ENCODE measurements around the gene SRSF3.
A peak's percentile ranks its signal among the peaks of the same experiment; 100 is the strongest.

The SRSF3 gene

DNA sequence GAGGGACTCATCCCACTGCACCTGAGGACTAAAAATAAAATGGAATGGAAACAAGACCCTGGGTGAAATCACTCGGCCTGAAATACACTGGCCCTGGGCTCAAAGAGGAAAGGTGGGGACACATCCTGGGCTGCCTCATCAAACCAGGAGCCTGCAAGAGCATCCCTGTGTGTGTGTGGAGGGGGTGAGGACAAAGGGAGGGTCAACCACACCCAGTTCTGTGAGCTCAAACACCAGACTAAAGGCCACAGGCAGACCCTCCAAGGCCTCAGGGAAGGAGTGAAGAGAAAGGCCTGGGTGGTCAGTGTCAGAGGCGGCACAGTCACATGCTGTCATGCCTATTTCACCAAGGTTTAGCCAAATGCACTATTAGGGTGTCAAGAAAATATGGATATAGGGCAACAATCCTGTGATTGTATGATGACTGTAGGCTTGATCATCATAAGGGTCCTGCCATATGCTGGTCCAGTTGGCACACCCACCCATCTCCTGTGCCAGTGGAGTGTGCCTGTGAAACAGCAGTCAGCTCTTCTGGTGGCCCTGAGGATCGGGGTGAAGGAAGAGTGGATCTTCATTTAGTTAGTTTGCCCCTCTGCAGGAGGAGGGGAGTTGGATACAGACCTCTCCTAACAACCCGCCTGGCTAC, 28.9 kb downstream of the SRSF3 start:
- DNase-seq (ENCODE audit: low read depth in 3 of 3), result no peak

DNA sequence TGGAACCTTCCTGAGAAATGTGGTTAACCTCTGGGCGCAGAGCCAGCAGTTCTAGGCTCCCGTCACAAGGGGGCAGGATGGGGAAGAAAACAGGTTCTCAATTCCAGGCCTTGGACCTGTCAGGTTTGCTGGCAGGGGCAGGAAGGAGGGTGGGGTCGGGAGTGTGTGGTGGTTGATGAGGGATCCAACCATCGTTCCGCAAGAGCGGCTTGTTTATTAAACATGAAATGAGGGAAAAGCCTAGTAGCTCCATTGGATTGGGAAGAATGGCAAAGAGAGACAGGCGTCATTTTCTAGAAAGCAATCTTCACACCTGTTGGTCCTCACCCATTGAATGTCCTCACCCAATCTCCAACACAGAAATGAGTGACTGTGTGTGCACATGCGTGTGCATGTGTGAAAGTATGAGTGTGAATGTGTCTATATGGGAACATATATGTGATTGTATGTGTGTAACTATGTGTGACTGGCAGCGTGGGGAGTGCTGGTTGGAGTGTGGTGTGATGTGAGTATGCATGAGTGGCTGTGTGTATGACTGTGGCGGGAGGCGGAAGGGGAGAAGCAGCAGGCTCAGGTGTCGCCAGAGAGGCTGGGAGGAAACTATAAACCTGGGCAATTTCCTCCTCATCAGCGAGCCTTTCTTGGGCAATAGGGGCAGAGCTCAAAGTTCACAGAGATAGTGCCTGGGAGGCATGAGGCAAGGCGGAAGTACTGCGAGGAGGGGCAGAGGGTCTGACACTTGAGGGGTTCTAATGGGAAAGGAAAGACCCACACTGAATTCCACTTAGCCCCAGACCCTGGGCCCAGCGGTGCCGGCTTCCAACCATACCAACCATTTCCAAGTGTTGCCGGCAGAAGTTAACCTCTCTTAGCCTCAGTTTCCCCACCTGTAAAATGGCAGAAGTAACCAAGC, 29.6 kb downstream of the SRSF3 start:
- DNase-seq (ENCODE audit: low read depth in 3 of 3), result peak; percentile 60 to 76 (median 62)

DNA sequence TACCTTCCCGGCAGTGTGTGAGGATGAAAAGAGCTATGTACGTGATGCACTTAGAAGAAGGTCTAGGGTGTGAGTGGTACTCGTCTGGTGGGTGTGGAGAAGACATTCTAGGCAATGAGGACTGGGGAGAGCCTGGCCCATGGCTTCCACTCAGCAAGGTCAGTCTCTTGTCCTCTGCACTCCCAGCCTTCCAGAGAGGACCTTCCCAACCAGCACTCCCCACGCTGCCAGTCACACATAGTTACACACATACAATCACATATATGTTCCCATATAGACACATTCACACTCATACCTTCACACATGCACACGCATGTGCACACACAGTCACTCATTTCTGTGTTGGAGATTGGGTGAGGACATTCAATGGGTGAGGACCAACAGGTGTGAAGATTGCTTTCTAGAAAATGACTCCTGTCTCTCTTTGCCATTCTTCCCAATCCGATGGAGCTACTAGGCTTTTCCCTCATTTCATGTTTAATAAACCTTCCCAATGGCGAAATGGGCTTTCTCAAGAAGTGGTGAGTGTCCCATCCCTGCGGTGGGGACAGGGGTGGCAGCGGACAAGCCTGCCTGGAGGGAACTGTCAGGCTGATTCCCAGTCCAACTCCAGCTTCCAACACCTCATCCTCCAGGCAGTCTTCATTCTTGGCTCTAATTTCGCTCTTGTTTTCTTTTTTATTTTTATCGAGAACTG, 30.4 kb downstream of the SRSF3 start:
- no peak for DNase-seq (ENCODE audit: low read depth in 3 of 3)

DNA sequence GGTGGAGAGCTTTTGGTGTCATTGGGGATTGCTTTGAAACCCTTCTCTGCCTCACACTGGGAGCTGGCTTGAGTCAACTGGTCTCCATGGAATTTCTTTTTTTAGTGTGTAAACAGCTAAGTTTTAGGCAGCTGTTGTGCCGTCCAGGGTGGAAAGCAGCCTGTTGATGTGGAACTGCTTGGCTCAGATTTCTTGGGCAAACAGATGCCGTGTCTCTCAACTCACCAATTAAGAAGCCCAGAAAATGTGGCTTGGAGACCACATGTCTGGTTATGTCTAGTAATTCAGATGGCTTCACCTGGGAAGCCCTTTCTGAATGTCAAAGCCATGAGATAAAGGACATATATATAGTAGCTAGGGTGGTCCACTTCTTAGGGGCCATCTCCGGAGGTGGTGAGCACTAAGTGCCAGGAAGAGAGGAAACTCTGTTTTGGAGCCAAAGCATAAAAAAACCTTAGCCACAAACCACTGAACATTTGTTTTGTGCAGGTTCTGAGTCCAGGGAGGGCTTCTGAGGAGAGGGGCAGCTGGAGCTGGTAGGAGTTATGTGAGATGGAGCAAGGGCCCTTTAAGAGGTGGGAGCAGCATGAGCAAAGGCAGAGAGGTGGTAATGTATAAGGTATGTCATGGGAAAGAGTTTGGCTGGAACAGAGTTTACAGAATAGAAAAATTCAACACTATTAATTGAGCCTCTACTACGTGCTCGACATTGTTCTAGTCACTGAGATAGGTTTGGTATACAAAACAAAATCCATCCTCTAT, 31.2 kb downstream of the SRSF3 start:
- no peak for DNase-seq (ENCODE audit: low read depth in 3 of 3)

DNA sequence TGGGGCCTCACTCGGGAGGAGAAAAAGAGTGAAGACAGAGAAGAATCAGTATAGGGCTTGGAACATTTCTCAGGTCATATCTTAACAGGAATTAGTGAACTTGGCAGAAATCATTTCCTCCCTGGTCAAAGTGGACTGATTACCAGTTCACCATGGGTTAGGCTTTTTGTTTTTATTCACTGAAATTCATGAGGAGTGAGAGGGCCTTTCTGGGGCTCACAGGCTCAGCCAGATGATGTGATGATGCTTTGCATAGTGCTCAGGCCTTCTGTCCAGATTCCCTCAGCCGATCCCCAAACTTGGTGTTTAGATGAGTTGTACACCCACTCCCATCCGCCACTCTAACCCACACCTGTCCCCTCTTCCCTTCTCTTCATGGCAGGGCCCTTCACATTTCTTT, 32.5 kb downstream of the SRSF3 start:
- DNase-seq (ENCODE audit: low read depth in 3 of 3), result no peak

DNA sequence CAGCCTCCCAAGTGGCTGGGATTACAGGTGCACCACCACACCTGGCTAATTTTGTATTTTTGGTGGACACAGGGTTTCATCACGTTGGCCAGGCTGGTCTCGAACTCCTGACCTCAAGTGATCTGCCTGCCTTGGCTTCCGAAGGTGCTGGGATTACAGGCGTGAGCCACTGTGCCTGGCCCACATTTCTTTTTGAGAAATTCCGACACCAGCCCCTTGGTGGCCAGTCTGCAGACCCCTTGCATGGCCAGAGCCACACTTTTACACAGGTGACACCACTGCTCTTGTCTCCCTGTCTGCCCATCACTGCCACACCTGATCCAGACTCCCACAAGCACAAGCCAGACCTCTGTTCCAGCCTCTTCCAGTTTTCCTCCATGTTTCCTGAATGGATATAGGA, 33.0 kb downstream of the SRSF3 start:
- DNase-seq (ENCODE audit: low read depth in 3 of 3), result no peak

DNA sequence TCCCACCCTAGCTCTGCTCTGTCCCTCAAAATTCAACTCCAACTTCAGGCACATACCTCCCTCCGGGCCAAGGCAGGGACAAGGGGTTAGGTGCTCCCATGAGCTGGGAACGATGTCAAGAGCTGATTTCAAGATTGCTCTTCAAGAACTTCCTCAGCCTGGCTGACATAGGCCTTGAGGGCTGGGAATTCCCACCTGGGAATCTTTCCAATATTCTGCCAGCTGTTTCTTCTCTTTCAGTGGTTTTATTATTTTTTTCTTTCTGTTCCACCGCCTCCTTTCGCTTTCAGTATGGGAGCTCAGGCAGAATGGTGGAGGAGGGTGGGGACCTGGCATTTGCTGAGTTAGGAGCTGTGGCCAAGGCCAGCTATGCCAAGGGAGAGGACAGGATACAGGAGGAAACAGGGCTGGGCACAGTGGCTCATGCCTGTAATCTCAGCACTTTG, 33.7 kb downstream of the SRSF3 start:
- DNase-seq (ENCODE audit: low read depth in 3 of 3), result no peak

DNA sequence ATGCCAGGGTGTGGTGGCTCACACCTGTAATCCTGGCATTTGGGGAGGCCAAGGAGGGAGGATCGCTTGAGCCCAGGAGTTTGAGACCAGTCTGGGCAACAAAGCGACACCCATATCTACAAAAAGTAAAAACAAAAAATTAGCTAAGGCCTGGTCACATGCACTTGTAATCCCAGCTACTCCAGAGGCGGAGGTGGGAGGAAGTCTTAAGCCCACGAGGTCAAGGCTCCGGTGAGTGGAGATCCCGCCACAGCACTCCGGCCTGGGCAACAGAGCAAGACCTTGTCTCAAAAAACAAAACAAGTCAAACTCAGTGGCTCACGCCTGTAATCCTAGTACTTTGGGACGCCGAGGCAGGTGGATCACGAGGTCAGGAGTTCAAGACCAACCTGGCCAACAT, 35.6 kb downstream of the SRSF3 start:
- no peak for DNase-seq (ENCODE audit: low read depth in 3 of 3)

DNA sequence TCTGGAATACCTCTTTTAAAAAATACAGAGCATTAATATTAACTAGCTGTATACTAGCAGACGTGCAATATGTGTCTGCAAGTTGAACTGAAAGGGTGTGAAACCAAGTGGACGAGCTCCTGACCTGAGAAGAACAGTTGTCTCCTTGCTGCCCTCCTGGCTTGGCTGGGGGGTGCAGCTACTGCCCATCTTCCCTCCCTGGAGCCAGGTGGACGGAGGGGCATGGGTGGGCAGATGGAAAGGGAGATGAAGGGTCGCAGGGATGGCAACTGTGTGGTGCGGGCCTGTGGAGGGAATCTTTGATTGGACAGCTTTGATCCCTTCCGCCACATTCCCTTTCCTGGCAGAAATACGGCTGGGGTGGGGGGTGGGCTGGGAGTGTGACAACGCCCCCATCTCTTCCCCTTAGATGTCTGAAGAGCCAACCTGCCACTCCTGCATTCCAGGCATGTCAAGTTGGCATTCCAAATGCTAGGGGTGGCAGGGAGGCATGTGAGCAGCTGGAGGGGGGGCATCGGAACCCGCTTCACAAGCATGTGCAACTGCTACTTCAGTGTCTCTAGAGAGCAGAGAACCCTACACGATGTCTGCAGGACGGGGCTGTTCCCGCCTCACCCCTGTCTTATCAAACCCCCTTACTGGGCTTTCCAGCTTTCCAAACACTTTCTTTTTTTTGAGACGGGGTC, 37.3 kb downstream of the SRSF3 start:
- DNase-seq (ENCODE audit: low read depth in 3 of 3), result no peak

DNA sequence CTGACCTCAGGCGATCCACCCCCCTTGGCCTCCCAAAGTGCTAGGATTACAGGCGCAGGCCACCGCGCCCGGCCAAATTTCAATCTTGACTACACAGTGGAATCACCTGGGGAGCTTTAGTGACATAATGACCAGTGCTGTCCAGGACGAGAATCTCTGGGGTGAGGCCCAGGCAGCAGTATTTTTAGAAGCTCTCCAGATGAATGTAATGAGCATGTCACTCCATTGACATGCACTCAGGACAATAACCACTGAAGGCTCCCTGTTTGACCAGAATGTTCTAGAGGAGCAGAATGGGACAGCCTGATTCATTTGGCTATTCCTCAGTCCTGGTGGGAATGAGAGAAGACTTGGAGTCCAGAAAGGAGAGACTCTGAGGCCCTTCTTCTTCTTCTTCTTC, 39.2 kb downstream of the SRSF3 start:
- DNase-seq (ENCODE audit: low read depth in 3 of 3), result no peak

DNA sequence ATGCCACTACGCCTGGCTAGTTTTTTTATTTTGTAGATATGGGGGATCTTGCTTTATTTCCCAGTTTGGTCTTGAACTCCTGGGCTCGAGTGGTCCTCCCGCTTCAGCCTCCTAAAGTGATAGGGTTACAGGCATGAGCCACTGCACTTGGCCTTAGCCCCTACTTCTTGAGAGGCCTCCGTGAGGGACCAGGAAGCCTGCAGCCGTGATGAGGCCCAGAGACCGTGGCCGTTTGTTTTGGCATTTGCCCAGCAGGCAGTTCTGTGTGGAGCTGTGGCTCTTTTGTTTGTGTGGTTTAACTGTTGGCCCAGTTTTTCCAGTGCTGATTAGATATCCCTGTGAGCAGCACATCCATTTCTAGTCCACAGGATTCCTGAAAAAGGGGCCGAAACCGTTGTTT, 39.8 kb downstream of the SRSF3 start:
- no peak for DNase-seq (ENCODE audit: low read depth in 3 of 3)

DNA sequence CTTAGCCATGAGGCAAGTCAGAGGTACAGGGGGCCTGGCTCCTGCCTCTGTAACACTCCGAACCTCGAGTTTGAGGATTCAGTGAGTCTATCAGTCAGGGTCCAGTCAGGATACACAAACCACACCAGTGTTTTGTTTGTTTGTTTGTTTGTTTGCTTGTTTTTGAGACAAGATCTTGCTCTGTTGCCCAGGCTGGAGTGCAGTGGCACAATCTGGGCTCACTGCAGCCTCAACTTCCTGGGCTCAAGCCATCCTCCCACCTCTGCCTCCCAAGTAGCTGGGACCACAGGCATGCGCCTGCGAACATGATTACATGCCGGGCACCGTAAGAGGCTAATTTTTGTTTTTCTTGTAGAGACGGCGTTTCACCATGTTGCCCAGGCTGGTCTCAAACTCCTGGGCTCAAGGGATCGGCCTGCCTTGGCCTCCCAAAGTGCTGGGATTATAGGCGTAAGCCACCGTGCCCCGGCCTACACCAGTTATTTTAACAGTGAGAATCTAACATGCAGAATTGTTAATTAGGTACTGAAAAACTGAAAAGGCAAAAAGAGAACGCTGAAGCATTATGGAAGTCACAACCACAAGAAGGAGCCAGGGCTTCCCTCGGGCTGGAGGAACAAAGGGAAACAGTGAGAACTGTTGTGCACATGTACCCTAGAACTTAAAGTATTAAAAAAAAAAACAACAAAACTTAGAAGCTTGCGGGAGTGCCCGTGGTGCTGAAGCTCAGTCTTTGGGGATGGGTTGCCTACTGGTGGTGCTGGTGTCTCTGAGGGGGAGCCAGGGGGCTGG, 40.4 kb downstream of the SRSF3 start:
- DNase-seq (ENCODE audit: low read depth in 3 of 3), result no peak

DNA sequence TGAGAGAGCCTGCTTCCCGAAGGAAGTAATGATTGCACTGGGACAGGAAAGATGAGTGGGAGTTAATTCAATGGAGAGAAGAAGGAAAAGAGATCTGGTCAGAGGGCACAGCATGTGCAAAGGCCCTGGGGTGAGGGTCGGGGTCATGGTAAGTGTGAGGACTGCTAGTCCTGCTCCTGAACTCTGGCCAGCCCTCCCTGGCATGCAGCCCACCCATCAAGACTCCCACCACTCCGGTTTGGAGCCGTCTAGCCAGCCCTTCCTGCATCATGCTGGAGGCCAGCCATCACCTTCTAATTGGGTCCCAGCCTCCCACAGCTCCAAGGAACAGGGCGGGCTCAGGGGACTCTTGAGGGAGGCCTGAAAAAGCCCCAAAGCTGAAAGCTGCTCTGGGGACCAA, 42.1 kb downstream of the SRSF3 start:
- no peak for DNase-seq (ENCODE audit: low read depth in 3 of 3)

DNA sequence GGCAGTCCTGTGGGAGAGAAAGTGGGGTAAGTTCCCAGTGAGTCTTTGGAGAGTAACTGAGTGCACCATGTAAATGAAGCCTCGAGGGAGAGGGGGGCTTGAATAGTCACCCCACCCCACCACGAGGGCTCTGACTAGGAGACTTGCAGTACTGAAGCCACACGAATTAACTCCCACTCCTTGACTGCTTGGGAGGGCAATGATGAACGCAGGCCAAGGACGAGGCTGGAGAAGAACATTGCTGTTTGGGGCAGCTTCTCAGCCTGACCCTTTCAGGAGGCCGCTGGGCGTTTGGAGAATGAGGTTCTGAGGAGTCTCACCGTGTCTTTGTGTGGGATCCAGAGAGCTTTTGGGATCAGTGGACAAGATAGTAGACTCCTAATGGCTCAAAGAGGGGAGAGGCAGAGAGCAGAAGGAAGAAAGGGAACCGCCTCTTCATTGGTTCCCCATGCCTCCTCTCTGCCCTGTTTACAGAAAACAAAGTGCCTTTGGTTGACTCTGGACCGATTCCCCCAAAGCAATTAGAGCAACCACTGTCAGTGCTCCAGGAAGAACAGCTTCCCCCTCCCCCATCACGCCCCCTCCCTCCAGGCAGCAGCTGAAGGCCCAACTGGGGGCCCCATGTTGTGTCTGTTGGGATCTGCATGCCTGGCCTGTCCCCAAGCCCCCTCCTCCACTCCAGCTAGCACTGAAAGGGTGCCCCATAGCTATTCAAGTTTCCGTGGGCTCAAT, 42.7 kb downstream of the SRSF3 start:
- no peak for DNase-seq (ENCODE audit: low read depth in 3 of 3)

DNA sequence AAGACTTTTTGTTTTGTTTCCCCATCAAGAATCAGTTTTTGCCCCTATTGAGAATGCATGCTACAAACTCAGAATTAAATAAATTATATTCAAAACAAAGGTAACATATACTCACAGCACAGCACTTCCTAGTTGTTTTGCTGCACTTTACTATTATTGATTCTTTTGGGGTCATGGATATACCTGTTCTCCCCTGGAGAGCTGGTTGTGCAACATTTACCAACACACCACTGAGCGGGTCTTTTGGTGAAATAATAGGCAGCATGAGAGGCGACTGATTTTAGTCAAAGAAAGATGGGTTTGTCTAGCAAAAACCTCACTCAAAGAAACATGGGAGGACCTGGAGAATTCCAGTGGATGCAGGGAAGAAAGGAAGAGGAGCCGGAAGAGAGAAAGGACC, 44.4 kb downstream of the SRSF3 start:
- no peak for DNase-seq (ENCODE audit: low read depth in 3 of 3)

DNA sequence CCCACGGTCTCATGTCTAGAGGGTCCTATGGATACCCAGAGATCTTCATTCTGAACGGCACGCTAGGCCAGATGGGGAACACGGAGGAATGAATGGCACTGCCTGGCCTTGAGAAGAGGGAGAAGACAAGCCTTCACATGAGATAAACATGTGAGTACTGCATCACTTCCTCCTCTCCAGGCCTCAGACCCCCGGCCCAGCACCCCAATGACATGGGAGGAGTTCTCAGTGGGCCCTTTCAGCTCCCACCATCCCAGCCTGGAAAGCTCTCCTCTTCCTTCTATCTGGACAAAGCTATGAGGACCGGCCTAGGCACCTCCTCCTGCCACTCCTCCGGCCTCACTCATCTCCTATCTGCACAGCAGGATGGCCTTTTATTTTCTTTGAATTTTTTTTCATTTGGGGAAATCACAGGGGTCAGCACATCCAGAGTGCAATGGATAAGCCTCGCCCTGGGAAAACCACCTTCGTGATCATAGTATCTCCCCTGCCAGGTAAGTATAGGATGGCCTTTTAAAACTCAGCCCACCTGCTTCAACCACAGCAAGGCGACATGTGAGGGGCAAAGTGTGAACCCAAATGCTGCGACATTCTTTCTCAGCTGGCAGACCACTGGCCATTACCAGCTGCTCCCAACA, 45.1 kb downstream of the SRSF3 start:
- DNase-seq (ENCODE audit: low read depth in 3 of 3), result no peak

DNA sequence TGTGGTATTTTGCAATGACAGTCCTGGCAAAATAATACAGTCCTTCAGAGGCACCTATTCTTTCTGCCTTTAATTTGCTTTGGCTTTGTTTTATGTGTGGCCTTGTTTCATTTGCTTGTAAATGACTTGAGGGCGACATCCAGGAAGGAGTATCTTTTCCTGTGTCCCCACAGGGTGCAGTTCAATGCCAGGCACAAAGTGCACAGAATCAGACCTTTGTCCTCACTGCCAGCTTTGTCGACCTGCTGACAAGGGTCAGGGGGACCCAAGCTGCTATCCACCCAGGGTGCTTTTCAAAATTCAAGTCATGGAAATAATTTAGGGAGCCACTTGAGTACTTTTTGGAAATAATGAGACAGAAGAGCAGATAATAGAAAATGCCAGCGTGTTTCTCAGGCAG, 47.4 kb downstream of the SRSF3 start:
- no peak for DNase-seq (ENCODE audit: low read depth in 3 of 3)

DNA sequence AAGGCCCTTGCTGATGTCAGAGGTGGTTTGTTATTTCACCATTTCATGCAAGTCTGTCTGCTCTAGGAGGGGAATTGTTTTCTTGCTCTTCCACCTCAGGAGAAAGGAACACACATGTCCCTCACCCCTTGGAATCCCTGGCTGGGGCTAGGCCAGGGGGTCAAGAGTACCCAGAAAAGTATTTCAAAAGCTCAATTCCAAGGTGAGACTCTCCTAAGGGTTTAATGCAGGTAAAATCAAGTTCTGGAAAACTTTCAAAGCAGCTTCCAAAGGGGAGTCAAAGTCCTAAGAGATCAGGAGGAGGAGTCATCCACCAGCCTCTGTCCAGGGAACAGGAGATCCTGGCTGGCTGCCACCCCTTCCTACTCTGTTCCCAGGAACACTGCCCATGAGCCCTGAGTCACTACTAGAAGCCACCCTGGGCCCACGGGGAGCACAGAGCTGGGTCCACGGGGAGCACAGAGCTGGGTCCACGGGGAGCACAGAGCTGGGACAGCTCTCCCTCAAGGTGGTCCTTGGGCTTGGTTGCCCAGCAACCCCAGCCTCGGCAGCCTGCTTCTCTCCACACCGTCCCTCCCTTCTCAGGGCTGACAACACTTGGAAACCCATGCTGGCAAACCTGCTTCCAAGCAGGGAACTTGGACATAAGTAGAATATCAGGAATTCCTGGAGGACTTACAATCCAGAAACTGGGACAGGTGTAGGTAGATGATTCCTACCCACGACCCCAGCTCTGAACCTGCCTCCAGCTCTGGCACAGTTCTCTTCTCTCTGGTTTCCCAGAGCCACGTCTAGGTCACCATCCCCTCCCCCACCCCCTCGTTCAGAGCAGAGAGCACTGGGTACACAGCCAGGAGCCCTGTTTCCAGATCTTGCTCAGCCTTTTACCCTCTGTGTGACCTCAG, 49.0 kb downstream of the SRSF3 start:
- DNase-seq (ENCODE audit: low read depth in 3 of 3), result no peak

Data from stimulated activated CD4-positive, alpha-beta T cell treated with anti-CD3 and anti-CD28 coated beads, TNF-alpha, amount 100 ng/mL, for 24 hours (primary cell).